GM23248 (cell line): ENCODE data around the gene KCP.

Experiments used
- EZH2 ChIP-seq: fragments of 200-600 bp; sonication (generic); IDR thresholded peaks from 2 replicates; pipeline ENCODE4 v1.6.1; 2018; ENCODE audit warnings: antibody characterized with exemption, mild to moderate bottlenecking; ENCODE audit not compliant: insufficient read depth, poor library complexity, severe bottlenecking
- EZH2phosphoT487 ChIP-seq: fragments of 200-600 bp; sonication (generic); IDR thresholded peaks from 2 replicates; pipeline ENCODE4 v1.6.1; 2018; ENCODE audit warnings: antibody characterized with exemption, moderate library complexity, mild to moderate bottlenecking, low read depth; ENCODE audit not compliant: insufficient read depth

GRCh38 chr7:128839751-128840177 lies 70.7 kb downstream of the KCP start:
- no peak for TF ChIP-seq EZH2
- no peak for TF ChIP-seq EZH2phosphoT487
